OCI-LY3 (cell line): Measurements from ENCODE around the gene MAN2A2.

Source experiments
- CTCF ChIP-seq: fragments of 200-600, 300-600 bp; sonication (generic); IDR thresholded peaks from 2 replicates; pipeline ENCODE4 v1.5.1; 2014; ENCODE audit warnings: antibody characterized with exemption, low read length, low read depth
- EZH2phosphoT487 ChIP-seq: fragments of 200-600 bp; shearing (Covaris generic); IDR thresholded peaks from 2 replicates; pipeline ENCODE4 v1.6.1; 2018; ENCODE audit warnings: antibody characterized with exemption, mixed run types, low read depth

- TF ChIP-seq CTCF, result no peak
- TF ChIP-seq EZH2phosphoT487, result no peak
Observed at GRCh38 chr15:90931575-90931827, 28.4 kb downstream of the MAN2A2 start.
